ENCODE measurements around the gene DKK3.

Gene DKK3

DNA sequence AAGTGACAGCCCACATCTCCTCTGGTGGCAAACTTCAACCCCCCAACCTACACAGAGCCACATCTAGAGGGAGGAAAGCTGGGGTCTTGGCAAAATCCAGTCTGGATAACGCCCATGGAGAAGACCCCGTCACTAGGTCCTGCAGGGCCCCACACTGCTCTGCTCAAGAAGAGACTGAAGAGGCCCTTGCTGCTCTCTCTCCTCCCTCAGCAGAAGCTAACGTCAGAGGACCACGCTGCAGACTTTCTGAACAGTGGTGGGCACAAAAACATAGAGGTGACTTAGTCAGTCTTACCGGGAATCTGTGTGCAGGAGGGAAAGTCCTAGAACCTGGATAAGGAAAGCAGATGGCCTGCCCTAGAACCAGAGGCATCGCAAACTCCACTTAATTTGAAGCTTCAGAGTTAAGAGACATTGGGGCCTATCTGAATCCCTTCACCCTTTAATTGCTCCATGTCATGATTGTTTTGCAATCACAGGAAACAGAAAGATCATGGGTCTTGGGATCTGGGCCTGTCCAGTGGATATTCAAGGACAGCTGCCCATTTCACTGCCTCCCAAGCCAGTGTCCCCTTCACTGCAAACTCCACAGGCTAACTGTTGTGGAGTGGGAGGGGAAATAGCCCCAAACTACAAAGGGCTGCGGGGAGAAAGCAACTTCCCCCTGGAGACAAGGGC, 1.7 kb downstream of the DKK3 start:
- intact Hi-C loops (cut with DNase I): no loop called here

DNA sequence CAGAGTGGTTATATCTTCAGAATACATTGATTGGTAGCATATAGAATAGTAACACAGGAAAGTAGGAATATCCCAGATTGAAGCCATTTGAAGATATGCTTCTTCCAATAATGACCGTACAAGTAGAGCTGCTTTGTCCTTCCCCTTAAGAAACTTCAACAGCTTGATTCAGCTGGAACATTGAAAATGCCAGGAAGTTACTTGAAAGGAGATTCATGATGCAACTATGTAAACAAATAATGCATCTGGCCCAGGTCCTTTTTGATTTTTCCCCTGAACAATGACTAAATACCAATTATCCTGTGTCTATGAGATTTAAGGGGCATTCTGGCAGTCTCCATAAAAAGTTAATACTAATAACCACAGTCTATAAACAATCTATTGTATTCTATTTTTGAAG, 3.0 kb downstream of the DKK3 start:
- DNase-seq: no peak
- intact Hi-C loops (cut with DNase I): no loop called here

More for the DNA sequence above, 1.7 kb downstream of the DKK3 start:
- DNase-seq: no peak

- no peak for DNase-seq
- intact Hi-C loops (cut with DNase I): no loop called here
Observed at GRCh38 chr11:12005061-12005460, 3.4 kb downstream of the DKK3 start.

DNA sequence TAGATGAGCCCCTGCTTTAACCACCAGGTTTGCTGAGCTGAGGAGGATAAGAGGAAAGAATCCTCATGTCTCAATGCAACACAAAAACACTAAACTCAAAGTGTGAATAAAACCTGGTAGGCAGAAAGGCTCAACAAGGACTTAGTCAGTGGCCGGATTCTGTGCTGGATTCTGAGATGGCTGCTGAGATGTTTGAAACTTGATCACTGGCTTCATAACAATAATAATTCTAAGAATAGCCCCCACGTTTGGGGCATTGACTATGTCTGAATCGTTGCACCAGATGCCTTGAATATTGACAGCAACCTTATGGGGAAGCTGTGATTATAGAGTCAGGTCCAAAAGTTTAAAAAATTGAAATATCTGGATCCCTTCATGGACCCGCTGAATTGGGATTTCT, 4.6 kb downstream of the DKK3 start:
- intact Hi-C loops (cut with DNase I): no loop called here
- no peak for DNase-seq

- intact Hi-C loops (cut with DNase I): no loop called here
- no peak for DNase-seq
Observed at GRCh38 chr11:12003336-12003735, 5.1 kb downstream of the DKK3 start.

- intact Hi-C loops (cut with DNase I): no loop called here
- DNase-seq: no peak
Observed at GRCh38 chr11:12001186-12001585, 7.2 kb downstream of the DKK3 start.

DNA sequence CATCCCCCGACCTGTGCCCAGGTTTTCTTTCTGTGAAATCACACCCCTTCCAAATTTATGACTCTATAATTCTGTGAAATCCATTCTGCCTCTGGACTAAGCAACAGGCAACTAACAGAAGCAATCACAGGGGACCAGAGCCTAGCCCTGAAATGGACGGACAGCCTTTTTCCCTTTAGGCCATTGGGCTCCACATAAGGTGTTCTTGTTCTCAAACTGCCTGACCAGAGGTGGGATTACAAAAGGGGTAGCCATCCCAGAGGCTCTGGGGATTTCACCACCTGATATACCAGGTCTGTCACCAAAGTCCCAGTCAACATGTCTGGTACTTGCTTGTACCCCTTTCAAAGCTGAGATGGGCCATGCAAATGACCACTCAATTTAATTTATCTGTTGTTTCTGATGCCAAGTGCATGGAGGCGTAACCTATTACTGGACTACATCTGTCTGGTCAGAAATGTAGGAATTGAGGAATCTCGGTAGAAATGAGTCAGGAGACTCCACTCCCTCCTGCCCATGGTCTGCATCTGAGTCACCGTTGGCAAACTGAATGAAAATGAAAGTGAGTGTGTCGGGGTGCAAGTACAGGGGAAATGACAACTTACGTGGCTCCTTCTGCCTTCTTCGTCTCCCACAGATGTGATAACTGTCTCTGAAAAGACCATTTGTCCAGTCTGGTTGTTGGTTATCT, 10.2 kb downstream of the DKK3 start:
- intact Hi-C loops (cut with DNase I): no loop called here

GRCh38 chr11:11997049-11997322, 11.4 kb downstream of the DKK3 start:
- intact Hi-C loops (cut with DNase I): no loop called here
- no peak for DNase-seq

More for the DNA sequence above, 10.2 kb downstream of the DKK3 start:
- DNase-seq: no peak

- no peak for DNase-seq
- intact Hi-C loops (cut with DNase I): no loop called here
Observed at GRCh38 chr11:11996321-11997048, 11.9 kb downstream of the DKK3 start.

GRCh38 chr11:11995601-11996000, 12.8 kb downstream of the DKK3 start:
- DNase-seq: no peak
- intact Hi-C loops (cut with DNase I): no loop called here

DNA sequence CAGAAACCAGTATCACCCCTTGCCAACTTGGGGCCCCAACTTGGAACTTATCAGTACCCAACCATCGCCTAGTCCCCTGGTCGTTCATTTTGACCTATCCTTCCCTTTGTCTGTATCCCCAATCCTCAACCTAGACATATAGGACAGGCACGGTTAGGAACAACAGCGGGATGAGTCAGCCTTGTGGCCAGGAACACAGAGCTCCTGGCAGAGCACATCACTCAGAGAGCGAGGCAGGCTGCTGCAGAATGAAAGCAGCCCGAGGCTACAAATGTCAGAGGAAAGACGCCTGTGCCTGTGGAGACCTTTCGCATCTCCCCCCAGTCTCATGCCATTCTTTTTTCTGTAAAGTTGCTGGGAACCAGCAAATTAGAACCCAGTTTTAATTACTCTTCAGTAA, 14.6 kb downstream of the DKK3 start:
- intact Hi-C loops (cut with DNase I): no loop called here
- peak; percentile 53 to 96 (median 73) for DNase-seq

DNA sequence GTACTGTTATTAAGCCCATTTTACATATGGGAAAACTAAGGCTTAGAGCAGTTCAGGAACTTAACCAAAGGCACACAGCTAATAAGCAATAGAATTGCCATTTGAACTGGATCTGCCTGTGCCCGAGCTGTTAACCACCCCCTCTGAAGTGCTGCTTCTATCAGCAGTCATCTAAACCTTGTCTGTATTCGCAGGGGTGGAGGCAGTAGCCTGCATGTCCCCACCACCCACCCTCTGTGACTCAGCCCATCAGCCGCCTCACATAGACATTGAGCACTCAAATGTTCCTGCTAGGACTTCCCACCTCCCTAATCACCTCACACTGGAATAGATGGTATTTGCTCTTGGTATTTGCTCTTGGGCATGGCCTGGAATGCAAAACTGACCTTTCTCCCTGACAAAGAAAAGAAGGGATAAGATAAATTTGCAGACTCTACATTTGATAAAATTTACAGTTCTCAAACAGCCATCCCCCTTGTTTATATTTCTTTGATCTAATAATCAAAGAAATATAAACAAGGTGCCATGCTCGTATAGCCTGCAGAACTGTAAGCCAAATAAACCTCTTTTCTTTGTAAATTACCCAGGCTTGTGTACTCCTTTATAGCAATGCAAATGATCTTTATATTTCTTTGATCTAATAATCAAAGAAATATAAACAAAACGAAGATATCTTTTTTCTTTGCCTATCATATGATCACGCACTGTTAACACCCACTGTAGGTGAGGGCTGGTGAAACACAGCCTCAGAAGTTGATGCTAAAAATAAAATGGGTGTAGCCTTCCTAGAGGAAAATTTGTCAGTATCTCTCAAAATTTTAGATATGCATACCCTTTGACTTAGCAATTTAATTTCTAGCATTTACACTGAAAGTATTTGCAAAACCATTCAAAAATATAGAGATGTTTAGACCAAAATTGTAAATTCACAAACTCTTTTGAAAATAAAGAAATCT, 15.9 kb downstream of the DKK3 start:
- peak in 3 of 10 donors; percentile 53 to 92 (median 90) for DNase-seq
- intact Hi-C loops (cut with DNase I): no loop called here

- intact Hi-C loops (cut with DNase I): no loop called here
- no peak for DNase-seq
Observed at GRCh38 chr11:11989774-11990744, 18.4 kb downstream of the DKK3 start.

DNA sequence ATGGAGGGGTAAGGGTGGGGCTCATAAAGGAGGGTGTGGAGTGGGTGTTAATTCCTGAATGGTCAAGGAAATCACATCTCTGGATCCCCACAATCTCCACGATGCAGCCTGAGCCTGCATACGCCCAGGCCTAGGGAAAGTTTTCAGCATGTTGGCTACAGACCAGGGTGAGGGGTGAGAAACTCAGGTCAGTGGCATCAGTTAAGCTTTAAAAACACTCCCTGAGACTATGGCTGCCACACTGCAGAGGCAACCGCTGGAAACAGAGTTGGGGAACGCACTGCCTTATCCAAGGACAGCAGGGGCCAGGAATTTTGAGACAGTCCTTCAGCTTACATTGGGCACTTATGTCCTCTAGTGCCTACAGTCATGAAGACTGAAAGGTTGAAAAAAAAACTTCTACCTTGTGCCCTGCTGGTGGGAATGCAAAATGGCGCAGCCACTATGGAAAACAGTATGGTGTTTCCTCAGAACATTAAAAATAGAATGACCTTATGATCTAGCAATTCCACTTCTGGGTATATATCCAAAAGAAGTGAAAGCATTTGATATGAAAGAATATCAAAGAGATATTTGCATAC, 19.7 kb downstream of the DKK3 start:
- intact Hi-C loops (cut with DNase I): no loop called here
- DNase-seq: no peak

DNA sequence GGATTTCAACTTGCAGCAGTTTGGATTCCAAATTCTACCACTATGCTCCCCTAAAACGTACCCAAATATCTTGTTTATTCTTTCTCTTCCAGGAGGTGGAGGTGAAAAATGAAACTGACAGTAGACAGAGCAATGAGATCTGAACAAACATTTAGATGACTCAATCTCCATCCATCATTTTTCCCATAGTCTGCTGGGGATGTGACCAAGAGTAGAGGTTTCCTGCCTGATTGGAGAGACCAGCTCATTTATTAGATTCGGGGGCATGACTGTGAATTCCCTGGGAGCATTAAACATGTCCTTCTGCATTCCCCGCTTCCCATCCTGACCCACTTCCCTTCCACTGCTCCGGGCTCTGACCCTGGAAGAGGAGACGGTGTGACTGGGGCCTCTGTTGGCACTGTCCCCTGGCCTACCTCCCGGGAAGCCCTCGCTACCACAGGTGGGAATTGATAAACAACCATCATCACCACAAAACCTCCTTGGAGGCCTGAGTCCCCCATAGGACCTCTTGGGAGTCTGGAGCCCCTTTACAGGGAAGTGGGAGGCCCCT, 20.3 kb downstream of the DKK3 start:
- peak in 1 of 10 donors; percentile 40 for DNase-seq
- intact Hi-C loops (cut with DNase I): no loop called here

DNA sequence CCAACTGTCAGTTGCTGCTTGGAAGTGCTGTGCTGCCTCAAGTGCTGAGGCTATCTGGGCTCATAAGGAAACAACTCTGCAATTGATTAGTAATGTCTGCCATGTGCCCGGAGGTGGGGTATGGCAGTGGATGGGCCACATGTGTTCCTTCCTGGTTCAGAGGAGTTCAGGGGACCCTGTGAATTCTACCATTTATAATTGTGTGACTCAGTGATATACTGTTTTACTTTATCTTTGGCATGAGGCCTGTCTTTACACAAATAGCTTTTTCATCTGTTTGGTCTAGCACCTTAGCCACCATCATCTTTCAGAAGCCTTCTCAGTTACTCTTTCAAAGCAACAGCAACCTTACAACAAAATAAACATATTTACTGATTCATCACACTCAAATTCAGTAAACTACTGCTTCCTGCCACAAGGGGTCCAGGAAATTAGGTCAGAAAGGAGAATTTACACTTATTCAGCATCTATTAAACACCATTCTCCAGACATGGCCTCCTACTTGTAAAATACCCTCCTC, 20.9 kb downstream of the DKK3 start:
- DNase-seq: no peak
- intact Hi-C loops (cut with DNase I): no loop called here

- peak in 1 of 10 donors; percentile 30 for DNase-seq
- intact Hi-C loops (cut with DNase I): no loop called here
Observed at GRCh38 chr11:11985954-11986949, 22.2 kb downstream of the DKK3 start.

All from posterior cingulate gyrus (tissue), 11 donors.